Activated CD8-positive, alpha-beta memory T cell treated with anti-CD3 and anti-CD28 coated beads for 4 hours (primary cell): ENCODE data around the gene APC2.
"Not testable (repeated sequence)": the region's sequence is repeated elsewhere in the genome, so short reads cannot be mapped to it uniquely, and the experiment has no call there.

Experiments used
- DNase-seq, 2 donors: peaks; one replicate each; pipeline ENCODE4 v3.0.0-alpha.2; 2020; ENCODE audit warnings: low read depth in 2 of 2

The APC2 gene

DNA sequence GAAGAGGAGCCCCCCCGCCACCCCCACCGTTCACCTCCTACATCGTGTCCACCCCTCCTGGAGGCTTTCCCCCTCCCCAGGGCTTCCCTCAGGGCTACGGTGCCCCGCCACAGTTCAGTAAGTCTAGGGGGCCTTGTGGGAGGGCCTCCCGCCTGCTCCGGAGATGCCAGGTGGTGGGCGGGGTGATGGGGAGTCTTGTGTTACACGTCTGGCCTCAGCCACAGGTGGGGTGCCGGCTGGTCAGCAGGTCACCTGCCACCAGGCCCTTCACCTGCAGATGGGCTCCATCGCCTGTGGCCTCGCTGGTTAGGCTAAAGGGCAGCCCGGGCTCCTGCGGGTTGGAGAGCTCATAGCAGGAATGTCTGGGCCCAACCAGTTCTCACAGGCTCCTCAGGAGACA, 19.7 kb upstream of the APC2 start:
- DNase-seq, result no peak

- DNase-seq, result no peak
Measured at GRCh38 chr19:1431759-1432506, 18.0 kb upstream of the APC2 start.

GRCh38 chr19:1432507-1432887, 17.4 kb upstream of the APC2 start:
- no peak for DNase-seq

GRCh38 chr19:1433119-1434039, 16.5 kb upstream of the APC2 start:
- DNase-seq, result no peak

GRCh38 chr19:1434040-1434366, 15.9 kb upstream of the APC2 start:
- DNase-seq, result no peak

- no peak for DNase-seq
Measured at GRCh38 chr19:1434577-1435060, 15.3 kb upstream of the APC2 start.

DNA sequence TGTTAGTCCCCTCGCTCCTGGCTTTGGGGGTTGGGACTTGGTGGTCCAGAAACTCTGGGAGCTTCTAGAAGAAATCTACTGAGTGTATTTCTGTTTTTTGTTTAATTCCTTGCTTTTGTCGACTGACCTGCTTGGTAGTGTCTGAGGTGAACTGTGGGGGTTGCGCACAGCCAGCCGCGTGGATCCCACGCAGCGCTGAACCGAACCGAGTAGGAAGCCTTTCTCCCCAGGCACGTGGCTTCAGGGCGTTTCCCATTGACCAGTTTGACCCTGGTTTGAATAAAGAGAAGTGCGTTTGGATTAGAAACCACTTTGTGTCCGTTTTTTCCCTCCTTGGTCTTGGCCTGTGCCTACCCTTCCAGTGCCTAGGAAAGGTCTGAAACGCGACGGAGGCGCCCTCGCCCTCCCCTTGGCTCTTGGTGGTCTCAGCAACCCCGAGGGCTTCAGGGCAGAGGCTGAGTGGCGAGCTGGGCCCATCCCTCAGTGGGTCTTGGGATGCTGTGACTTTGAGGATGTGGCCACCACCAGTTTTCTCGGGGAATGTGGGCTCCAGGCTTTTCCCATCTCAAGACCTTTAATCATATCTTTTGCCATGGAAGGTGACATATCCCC, 14.4 kb upstream of the APC2 start:
- no peak for DNase-seq

- DNase-seq, result no peak
Measured at GRCh38 chr19:1437609-1438008, 12.3 kb upstream of the APC2 start.

DNA sequence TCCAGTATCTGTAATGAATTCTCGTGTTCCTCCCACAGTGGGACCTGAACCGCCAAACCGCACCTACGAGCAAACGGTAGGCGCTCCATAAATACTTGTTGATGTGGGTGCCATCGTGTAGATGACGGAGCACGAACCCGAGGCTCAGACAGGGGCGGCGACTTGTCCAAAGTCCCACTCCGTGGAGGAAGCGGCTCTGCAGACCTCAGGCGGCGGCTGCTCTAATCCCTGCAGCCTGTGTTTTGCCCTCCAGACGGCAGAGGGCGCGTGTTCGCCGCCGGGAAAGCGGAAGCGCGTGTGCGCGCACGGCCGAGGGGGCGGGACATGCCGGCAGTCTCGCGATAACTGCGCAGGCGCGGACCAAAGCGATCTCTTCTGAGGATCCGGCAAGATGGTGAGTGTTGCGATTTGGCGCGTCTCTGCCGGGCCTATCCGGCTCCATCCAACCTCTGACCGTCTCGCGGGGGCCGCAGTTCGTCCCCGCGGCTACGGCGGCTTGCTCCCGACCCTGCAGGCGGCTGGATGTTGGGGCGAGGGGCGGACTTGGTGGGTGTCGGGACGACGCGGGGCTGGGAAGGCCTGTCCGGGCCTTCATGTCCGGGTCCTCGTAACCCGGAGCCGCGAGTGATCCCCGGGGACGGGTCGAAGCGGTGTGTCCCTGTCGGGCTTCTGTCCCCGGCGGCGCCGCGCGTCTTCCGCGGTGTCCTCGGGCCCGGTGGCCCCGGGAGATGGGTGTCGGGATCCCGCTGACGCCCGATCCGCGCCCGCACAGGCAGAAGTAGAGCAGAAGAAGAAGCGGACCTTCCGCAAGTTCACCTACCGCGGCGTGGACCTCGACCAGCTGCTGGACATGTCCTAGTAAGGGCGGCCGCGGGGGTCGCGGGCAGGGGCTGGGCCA, 11.6 kb upstream of the APC2 start, which contains the start of gene RPS15:
RPS15 (plus strand) TSS at position 362 of the 898 bp plus-strand sequence; CDS start at position 392, 30 bp downstream.
- DNase-seq, result peak; percentile 87 to 91

DNA sequence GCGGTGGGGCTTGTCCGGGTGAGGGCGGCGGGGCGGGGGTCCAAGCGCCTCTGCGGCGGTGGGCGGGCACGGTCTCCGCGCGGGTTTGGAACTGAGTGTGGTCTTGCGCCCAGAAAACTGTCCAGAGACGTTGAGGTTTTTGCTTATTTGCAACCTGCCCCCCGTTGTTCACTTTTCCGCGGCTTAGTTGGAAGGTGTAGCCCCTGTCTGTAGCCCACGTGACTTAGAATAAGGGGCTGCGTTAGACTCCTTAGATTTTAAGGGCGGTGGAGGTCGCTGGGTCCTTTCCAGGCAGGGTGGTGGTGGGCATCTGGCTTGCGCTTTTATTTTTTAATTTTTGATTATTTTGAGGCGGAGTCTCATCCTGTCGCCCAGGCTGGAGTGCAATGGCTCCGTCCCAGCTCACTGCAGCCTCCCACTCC, 11.0 kb upstream of the APC2 start:
- DNase-seq, result no peak

DNA sequence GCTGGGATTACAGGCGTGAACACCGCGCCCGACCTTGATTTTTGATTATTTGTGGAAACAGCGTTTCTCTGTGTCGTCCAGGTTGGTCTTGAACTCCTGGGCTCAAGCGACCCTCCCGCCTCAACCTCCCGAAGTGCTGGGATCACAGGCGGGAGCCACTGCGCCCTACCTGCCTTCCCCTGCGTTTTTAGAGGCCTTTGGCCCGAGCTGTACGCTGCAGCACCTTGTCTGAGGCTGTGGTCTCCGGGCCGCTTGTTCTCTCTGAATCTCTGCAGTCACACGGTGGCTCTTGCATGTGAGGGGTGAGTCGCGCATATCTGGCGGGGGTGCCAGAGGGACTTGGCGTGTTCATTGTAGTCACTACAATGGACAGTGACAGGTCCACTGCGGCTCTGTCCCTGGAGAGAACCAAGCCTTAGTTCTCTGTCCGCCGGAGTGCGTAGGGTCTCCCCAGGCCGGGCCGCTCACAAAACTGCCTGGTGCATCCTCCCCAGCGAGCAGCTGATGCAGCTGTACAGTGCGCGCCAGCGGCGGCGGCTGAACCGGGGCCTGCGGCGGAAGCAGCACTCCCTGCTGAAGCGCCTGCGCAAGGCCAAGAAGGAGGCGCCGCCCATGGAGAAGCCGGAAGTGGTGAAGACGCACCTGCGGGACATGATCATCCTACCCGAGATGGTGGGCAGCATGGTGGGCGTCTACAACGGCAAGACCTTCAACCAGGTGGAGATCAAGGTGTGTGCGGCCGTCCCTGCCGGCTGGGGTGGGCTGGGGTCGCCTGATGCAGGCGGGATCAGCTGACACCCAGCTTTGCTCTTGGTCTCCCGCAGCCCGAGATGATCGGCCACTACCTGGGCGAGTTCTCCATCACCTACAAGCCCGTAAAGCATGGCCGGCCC, 10.2 kb upstream of the APC2 start:
- DNase-seq, result not testable (repeated sequence)

DNA sequence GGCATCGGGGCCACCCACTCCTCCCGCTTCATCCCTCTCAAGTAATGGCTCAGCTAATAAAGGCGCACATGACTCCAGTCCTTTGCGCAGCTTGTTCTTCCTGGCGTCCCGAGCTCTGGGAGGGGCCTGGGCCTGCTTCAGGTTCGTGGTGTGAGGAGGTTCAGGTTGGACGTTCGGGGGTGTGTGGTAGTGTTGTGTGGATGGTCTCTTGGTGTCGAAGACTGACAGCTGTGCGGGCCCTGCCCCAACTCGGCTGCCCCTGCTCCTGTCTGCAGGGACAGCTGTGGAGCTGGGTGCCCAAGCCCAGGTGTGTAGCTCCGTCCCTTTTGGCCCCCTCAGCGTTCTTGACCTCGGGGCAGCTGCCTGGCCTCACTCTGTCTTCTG, 9.5 kb upstream of the APC2 start:
- no peak for DNase-seq

DNA sequence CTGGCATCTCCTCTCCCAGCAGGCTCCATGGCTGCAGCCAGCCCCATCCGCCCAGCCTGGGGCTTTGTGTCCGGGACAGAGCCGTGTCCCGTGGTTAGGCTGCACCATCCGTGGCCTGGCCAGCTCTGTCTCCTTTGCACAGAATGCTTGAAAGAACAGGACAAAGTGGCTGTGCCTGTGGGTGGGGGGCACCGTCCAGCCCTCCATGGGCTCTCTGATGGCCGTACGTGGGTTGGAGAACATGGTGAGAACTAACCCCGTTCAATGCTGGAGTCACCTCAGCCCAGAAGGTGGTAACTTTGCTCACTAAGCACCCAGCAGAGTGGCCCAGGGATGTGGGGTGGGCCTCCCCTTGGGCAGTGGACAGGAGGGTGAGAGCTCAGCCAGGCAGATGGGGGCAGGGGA, 8.9 kb upstream of the APC2 start:
- DNase-seq, result no peak

DNA sequence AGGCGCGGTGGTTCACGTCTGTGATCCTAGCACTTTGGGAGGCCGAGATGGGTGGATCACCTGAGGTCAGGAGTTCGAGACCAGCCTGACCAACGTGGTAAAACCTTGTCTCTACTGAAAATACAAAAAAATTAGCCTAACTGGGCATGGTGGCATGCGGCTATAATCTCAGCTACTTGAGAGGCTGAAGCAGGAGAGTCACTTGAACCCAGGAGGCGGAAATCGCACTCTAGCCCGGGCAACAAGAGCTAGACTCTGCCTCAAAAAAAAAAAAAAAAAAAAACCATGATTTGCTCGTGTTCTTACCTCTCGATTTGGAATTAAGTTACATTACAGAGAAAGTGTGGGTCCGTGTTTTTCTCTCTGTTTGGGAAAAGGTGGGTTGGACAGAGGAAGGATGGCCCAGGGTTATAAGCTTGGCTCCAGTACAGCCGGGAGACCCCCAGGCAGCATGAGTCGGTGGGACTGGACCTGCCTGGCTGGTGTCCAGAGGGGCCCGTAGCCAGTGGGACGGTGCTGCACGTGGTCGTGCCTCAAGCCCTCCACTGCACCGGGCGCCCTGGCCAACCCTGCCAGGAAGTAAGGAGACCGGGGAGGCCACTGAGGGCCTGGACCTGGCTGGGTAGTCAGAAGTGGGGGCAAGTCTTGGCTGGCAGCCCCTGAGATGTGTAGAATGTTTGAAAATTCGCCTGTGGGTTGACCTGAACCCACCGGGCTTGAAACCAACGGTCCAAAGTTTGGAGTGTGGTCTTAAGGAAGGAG, 8.1 kb upstream of the APC2 start:
- no peak for DNase-seq

- peak; percentile 43 to 53 for DNase-seq
Measured at GRCh38 chr19:1445185-1445931, 4.6 kb upstream of the APC2 start.

DNA sequence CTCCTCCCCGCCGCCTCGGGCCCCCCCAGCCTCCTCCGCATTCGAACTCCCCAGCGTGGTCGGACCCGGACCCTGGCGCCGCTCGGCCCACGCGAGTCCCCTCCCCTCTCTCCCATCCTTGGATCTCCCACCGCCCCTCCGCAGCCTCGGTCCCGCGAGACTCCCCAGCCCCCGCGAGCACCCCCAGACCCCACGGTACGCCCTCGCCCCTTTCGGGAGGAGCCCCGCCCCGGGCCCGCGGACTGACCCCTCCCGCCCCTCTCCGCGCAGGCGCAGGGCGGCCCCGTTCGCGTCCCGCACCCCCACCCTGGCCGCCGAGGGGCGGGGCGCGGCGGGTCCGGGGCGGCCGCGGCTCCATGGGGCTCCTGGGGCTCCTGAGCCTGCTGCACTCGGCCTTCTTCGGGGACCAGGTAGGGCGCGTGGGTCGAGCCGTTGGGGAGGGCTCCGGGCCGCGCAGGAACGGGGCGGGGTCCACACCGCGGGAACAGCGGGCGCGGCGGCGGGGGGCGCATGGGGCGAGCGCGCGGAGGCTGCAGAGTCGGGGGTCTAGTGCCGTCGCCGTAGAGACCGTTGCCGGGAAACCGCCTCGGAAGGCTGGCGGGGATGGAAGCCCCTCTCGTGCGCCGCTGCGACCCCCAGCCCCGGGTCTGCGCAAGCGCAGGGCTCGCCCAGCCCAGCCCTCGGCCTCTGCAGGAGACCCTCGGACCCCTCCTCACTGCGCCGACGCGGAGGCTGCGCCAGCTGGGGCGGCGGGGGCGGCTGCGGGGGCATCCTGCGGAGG, 3.8 kb upstream of the APC2 start:
- DNase-seq, result no peak

GRCh38 chr19:1446713-1447481, 3.0 kb upstream of the APC2 start:
- no peak for DNase-seq
